Activated T-cell treated with anti-CD3 and anti-CD28 coated beads, Interleukin-2, amount 50 U/mL, for 4 hours (primary cell): ENCODE measurements around the gene VPS4B. TPM values are rescaled to one million over a fixed set of nuclear protein-coding genes. Genes with fewer than 3 reads are reported as not detected.
"Not testable (repeated sequence)": the region's sequence is repeated elsewhere in the genome, so short reads cannot be mapped to it uniquely, and the experiment has no call there.

Source experiments
- ATAC-seq, 2 donors: fragments of 200-7000 bp; cut with Tn5 transposase; one replicate each; pipeline ENCODE4 v1.10.0; 2021
- DNase-seq: peaks from one replicate; pipeline ENCODE4 v3.0.0-alpha.2; 2020
- H3K27me3 Mint-ChIP-seq: one replicate; pipeline ENCODE4 v1.8.0; 2021; ENCODE audit warnings: low read depth, mixed read lengths
- H3K36me3 Mint-ChIP-seq: one replicate; pipeline ENCODE4 v1.8.0; 2022; ENCODE audit warnings: mixed read lengths; ENCODE audit not compliant: insufficient read depth
- H3K4me1 Mint-ChIP-seq: one replicate; pipeline ENCODE4 v1.8.0; 2021; ENCODE audit warnings: low read depth, mixed read lengths
- H3K4me3 Mint-ChIP-seq: one replicate; pipeline ENCODE4 v1.8.0; 2021; ENCODE audit warnings: mild to moderate bottlenecking, moderate library complexity, mixed read lengths
- H3K9me3 Mint-ChIP-seq: one replicate; pipeline ENCODE4 v1.8.0; 2021; ENCODE audit warnings: mixed read lengths
- total RNA-seq, 3 donors: library from RNA; stranded (reverse); gene quantifications; one replicate each; pipeline ENCODE4 v1.2.1, GENCODE V29; 2021

The VPS4B gene
- total RNA-seq, 3 donors from 2014 or later: 55.2 to 59.8 (median 59.3) TPM

GRCh38 chr18:63368611-63369010 lies 53.7 kb downstream of the VPS4B start:
- Mint-ChIP-seq H3K9me3 (no peaks in the 10 kb centered on the region), H3K4me1 (peaks cover 33% of the 10 kb centered on the region), H3K36me3 (peaks cover 2% of the 10 kb centered on the region), H3K4me3 (peak overlapping the region; percentile 96), H3K27me3 (no peaks in the 10 kb centered on the region)
- DNase-seq (no peak), ATAC-seq (no peak)

- peak within 1 kb of the TSS; percentile 96 for H3K4me3 Mint-ChIP-seq
- peak; percentile 89 to 91 for ATAC-seq
- no peaks in the 10 kb centered on the region for H3K27me3 Mint-ChIP-seq
- peak; percentile 73 for DNase-seq
- no peaks in the 10 kb centered on the region for H3K9me3 Mint-ChIP-seq
- peaks cover 7% of the 10 kb centered on the region for H3K36me3 Mint-ChIP-seq
- peaks cover 35% of the 10 kb centered on the region for H3K4me1 Mint-ChIP-seq
Measured at GRCh38 chr18:63367053-63367953, 55.0 kb downstream of the VPS4B start, which contains the start of gene KDSR. KDSR (minus strand) TSS chr18:63367206; CDS start chr18:63367118, 88 bp downstream.

GRCh38 chr18:63366213-63367052 lies 55.8 kb downstream of the VPS4B start:
- Mint-ChIP-seq H3K27me3 (no peaks in the 10 kb centered on the region), H3K4me1 (peaks cover 35% of the 10 kb centered on the region), H3K36me3 (peaks cover 12% of the 10 kb centered on the region), H3K9me3 (no peaks in the 10 kb centered on the region), H3K4me3 (peak overlapping the region; percentile 96)
- ATAC-seq (peak; percentile 61 to 64), DNase-seq (peak; percentile 69)

GRCh38 chr18:63365876-63366212 lies 56.4 kb downstream of the VPS4B start:
- DNase-seq: no peak
- Mint-ChIP-seq H3K36me3 (peaks cover 12% of the 10 kb centered on the region), H3K4me1 (peaks cover 35% of the 10 kb centered on the region), H3K27me3 (no peaks in the 10 kb centered on the region), H3K4me3 (peak overlapping the region; percentile 96), H3K9me3 (no peaks in the 10 kb centered on the region)
- no peak for ATAC-seq

GRCh38 chr18:63363951-63364350 lies 58.3 kb downstream of the VPS4B start:
- no peaks in the 10 kb centered on the region for H3K9me3 Mint-ChIP-seq
- H3K27me3 Mint-ChIP-seq: no peaks in the 10 kb centered on the region
- peak; percentile 24 for DNase-seq
- no peak for ATAC-seq
- peaks cover 19% of the 10 kb centered on the region for H3K36me3 Mint-ChIP-seq
- H3K4me3 Mint-ChIP-seq: no peak overlapping the region
- peaks cover 35% of the 10 kb centered on the region for H3K4me1 Mint-ChIP-seq

GRCh38 chr18:63363420-63363819 lies 58.9 kb downstream of the VPS4B start:
- ATAC-seq: not testable (repeated sequence)

GRCh38 chr18:63356272-63356896 lies 65.9 kb downstream of the VPS4B start:
- DNase-seq (no peak), ATAC-seq (no peak)
- peaks cover 28% of the 10 kb centered on the region for H3K36me3 Mint-ChIP-seq
- no peaks in the 10 kb centered on the region for H3K9me3 Mint-ChIP-seq
- no peaks in the 10 kb centered on the region for H3K27me3 Mint-ChIP-seq
- H3K4me3 Mint-ChIP-seq: no peak overlapping the region
- H3K4me1 Mint-ChIP-seq: no peaks in the 10 kb centered on the region

More at GRCh38 chr18:63363420-63363819, 58.9 kb downstream of the VPS4B start:
- peaks cover 30% of the 10 kb centered on the region for H3K4me1 Mint-ChIP-seq
- not testable (repeated sequence) for H3K27me3 Mint-ChIP-seq, H3K4me3 Mint-ChIP-seq, H3K9me3 Mint-ChIP-seq, DNase-seq
- H3K36me3 Mint-ChIP-seq: peaks cover 19% of the 10 kb centered on the region

- H3K27me3 Mint-ChIP-seq: no peaks in the 10 kb centered on the region
- no peaks in the 10 kb centered on the region for H3K4me1 Mint-ChIP-seq
- no peak for DNase-seq
- no peaks in the 10 kb centered on the region for H3K9me3 Mint-ChIP-seq
- peaks cover 38% of the 10 kb centered on the region for H3K36me3 Mint-ChIP-seq
- ATAC-seq: no peak
- no peak overlapping the region for H3K4me3 Mint-ChIP-seq
Measured at GRCh38 chr18:63350230-63350629, 72.0 kb downstream of the VPS4B start.

- ATAC-seq (no peak), DNase-seq (no peak)
- no peaks in the 10 kb centered on the region for H3K9me3 Mint-ChIP-seq
- H3K27me3 Mint-ChIP-seq: no peaks in the 10 kb centered on the region
- no peaks in the 10 kb centered on the region for H3K4me1 Mint-ChIP-seq
- H3K4me3 Mint-ChIP-seq: no peak overlapping the region
- peaks cover 39% of the 10 kb centered on the region for H3K36me3 Mint-ChIP-seq
Measured at GRCh38 chr18:63348508-63349136, 73.7 kb downstream of the VPS4B start.

- H3K27me3 Mint-ChIP-seq: no peaks in the 10 kb centered on the region
- no peak for DNase-seq
- ATAC-seq: no peak
- H3K36me3 Mint-ChIP-seq: peaks cover 41% of the 10 kb centered on the region
- H3K4me3 Mint-ChIP-seq: no peak overlapping the region
- H3K9me3 Mint-ChIP-seq: no peaks in the 10 kb centered on the region
- no peaks in the 10 kb centered on the region for H3K4me1 Mint-ChIP-seq
Measured at GRCh38 chr18:63346480-63347183, 75.6 kb downstream of the VPS4B start.

- peaks cover 45% of the 10 kb centered on the region for H3K36me3 Mint-ChIP-seq
- H3K9me3 Mint-ChIP-seq: no peaks in the 10 kb centered on the region
- no peaks in the 10 kb centered on the region for H3K27me3 Mint-ChIP-seq
- ATAC-seq (no peak), DNase-seq (no peak)
- H3K4me1 Mint-ChIP-seq: no peaks in the 10 kb centered on the region
- H3K4me3 Mint-ChIP-seq: no peak overlapping the region
Measured at GRCh38 chr18:63346031-63346430, 76.2 kb downstream of the VPS4B start.

GRCh38 chr18:63344918-63345317 lies 77.4 kb downstream of the VPS4B start:
- ATAC-seq (no peak), DNase-seq (no peak)
- Mint-ChIP-seq H3K4me3 (no peak overlapping the region), H3K36me3 (peaks cover 50% of the 10 kb centered on the region), H3K9me3 (no peaks in the 10 kb centered on the region), H3K27me3 (no peaks in the 10 kb centered on the region), H3K4me1 (peaks cover 3% of the 10 kb centered on the region)

- Mint-ChIP-seq H3K4me3 (no peak overlapping the region), H3K4me1 (peaks cover 3% of the 10 kb centered on the region), H3K9me3 (no peaks in the 10 kb centered on the region), H3K36me3 (peaks cover 47% of the 10 kb centered on the region), H3K27me3 (no peaks in the 10 kb centered on the region)
- no peak for DNase-seq
- ATAC-seq: no peak
Measured at GRCh38 chr18:63344263-63344662, 78.0 kb downstream of the VPS4B start.
